Thyroid gland (tissue), 4 donors: Measurements from ENCODE around the gene KLHL17. TPM values are rescaled to one million over a fixed set of nuclear protein-coding genes. Genes with fewer than 3 reads are reported as not detected.

Experiments used
- DNase-seq, 2 donors: peaks; one replicate each; pipeline ENCODE4 v3.0.0-alpha.2; 2019
- H3K27ac ChIP-seq, 3 donors: fragments of 200-600 bp; sonication (generic); 1 replicate in 2 of 3; 2 replicates in 1 of 3; pipeline ENCODE4 v1.5.1; 2016 to 2019; ENCODE audit warnings: mild to moderate bottlenecking in 1 of 3, moderate library complexity in 1 of 3
- H3K27me3 ChIP-seq: fragments of 200-600 bp; sonication (generic); one replicate; pipeline ENCODE4 v1.5.1; 2019
- H3K36me3 ChIP-seq, 2 donors: fragments of 200-600 bp; sonication (generic); one replicate each; pipeline ENCODE4 v1.5.1; 2016 to 2019
- H3K4me1 ChIP-seq, 2 donors: fragments of 200-600 bp; sonication (generic); one replicate each; pipeline ENCODE4 v1.5.1; 2017 to 2019
- H3K4me3 ChIP-seq, 3 donors: fragments of 200-600 bp; sonication (generic); replicated peaks in 1 of 3; 1 replicate in 2 of 3; 2 replicates in 1 of 3; pipeline ENCODE4 v1.5.1; 2016; ENCODE audit warnings: mild to moderate bottlenecking in 1 of 3
- H3K9me3 ChIP-seq: fragments of 200-600 bp; sonication (generic); one replicate; pipeline ENCODE4 v1.5.1; 2017
- CTCF ChIP-seq, 6 experiments: fragments of 200-600 bp in 3 of 6; fragments of 450-650 bp in 3 of 6; sonication (generic) in 3 of 6; IDR thresholded peaks; one replicate each; pipeline ENCODE4 v1.5.1; 2016 to 2019; ENCODE audit warnings: antibody characterized with exemption in 6 of 6, mild to moderate bottlenecking in 2 of 6, inconsistent platforms in 1 of 6, moderate library complexity in 1 of 6
- POLR2A ChIP-seq, 2 donors: fragments of 450-650 bp; IDR thresholded peaks; one replicate each; pipeline ENCODE4 v1.6.1; 2017; ENCODE audit warnings: antibody characterized with exemption in 2 of 2, mild to moderate bottlenecking in 2 of 2, moderate library complexity in 1 of 2
- WGBS, 2 donors: methylation state at CpG; one replicate each; pipeline ENCODE4 v1.1.5; 2017; 5-methylcytosine and 5-hydroxymethylcytosine counted together
- intact Hi-C: fragments of 100-400 bp; cut with DNase I; formaldehyde crosslinking; loops from one replicate; pipeline ENCODE4 v1.15.1; 2023
- total RNA-seq, 4 donors: library from RNA; depleted of rRNA; stranded (reverse); fragments of >200 nt; gene quantifications; one replicate each; pipeline ENCODE4 v1.2.3, GENCODE V29; 2016

Gene KLHL17
- total RNA-seq, 4 donors from 2014 or later, result 3.4 to 10.9 (median 10.3) TPM

- Histone ChIP-seq H3K27me3 (no peaks in the 10 kb centered on the region), H3K4me1 (peaks cover 6 to 19% of the 10 kb centered on the region in 2 donors), H3K9me3 (no peaks in the 10 kb centered on the region), H3K27ac (no peak overlapping the region), H3K4me3 (no peak overlapping the region), H3K36me3 (no peaks in the 10 kb centered on the region)
- WGBS, 2 donors, result 32 to 44% methylated on average over 6 to 16 of the region's 31 CpGs
- intact Hi-C loops, result no loop called here
- TF ChIP-seq POLR2A (IDR thresholded peaks at IDR 0.05), result no peak
- no peak for TF ChIP-seq CTCF (IDR thresholded peaks at IDR 0.05)
- no peak for DNase-seq
Observed at GRCh38 chr1:916173-917075, 44.0 kb upstream of the KLHL17 start.

- Histone ChIP-seq H3K9me3 (no peaks in the 10 kb centered on the region), H3K27me3 (no peaks in the 10 kb centered on the region), H3K4me1 (peaks cover 6 to 22% of the 10 kb centered on the region in 2 donors), H3K27ac (no peak overlapping the region), H3K4me3 (no peak overlapping the region), H3K36me3 (no peaks in the 10 kb centered on the region)
- TF ChIP-seq POLR2A (IDR thresholded peaks at IDR 0.05) (no peak), CTCF (IDR thresholded peaks at IDR 0.05) (no peak)
- 54 to 55% methylated on average over 7 of the region's 7 CpGs for WGBS, 2 donors
- no peak for DNase-seq
- intact Hi-C loops, result no loop called here
Observed at GRCh38 chr1:917076-917459, 43.3 kb upstream of the KLHL17 start.

DNA sequence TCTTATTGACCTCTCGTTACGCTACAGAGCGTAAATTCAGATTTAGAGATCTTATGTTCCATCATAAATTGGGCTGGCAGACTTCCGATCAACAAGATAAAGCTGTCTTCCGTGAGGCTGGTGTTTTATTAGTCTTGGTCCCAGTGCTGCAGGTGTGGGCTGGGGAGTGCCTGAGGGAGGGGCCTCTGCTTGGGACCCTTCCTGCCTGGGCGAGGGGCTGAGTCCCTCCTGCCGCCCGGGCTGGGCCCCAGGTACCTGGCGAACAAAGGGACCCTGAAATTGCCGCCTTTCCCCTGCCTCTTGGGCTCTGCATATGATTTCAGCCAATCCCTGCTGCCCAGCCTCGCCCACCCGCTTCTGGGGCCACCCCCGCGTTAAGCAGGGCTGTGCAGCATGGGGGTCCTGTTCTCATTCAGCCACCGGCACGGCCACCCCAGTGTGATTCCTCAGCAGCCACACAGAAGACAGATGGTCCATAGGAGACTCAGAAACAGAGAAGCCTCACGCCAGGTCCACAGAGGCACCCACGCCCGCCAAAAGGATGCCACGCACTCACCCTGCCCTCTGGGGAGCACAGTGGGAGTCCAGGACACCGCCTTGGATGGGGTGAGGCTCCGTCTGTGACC, 42.8 kb upstream of the KLHL17 start:
- intact Hi-C loops, result no loop called here
- Histone ChIP-seq H3K36me3 (no peaks in the 10 kb centered on the region), H3K4me3 (no peak overlapping the region), H3K4me1 (peaks cover 6 to 25% of the 10 kb centered on the region in 2 donors), H3K27me3 (no peaks in the 10 kb centered on the region), H3K9me3 (no peaks in the 10 kb centered on the region), H3K27ac (no peak overlapping the region)
- WGBS, 2 donors, result 69 to 70% methylated on average over 20 to 22 of the region's 22 CpGs
- DNase-seq, result no peak
- TF ChIP-seq POLR2A (IDR thresholded peaks at IDR 0.05) (no peak), CTCF (IDR thresholded peaks at IDR 0.05) (no peak)

GRCh38 chr1:918353-918752, 42.0 kb upstream of the KLHL17 start:
- H3K9me3 ChIP-seq, result no peaks in the 10 kb centered on the region
- peaks cover 9 to 33% of the 10 kb centered on the region in 2 donors for H3K4me1 ChIP-seq
- H3K36me3 ChIP-seq, result no peaks in the 10 kb centered on the region
- H3K27me3 ChIP-seq, result no peaks in the 10 kb centered on the region
- no peak for TF ChIP-seq CTCF (IDR thresholded peaks at IDR 0.05)
- TF ChIP-seq POLR2A (IDR thresholded peaks at IDR 0.05), result no peak
- intact Hi-C loops, result no loop called here
- H3K4me3 ChIP-seq, result no peak overlapping the region
- H3K27ac ChIP-seq, result no peak overlapping the region
- DNase-seq, result no peak
- WGBS, 2 donors, result 80% methylated on average over 4 to 8 of the region's 15 CpGs

DNA sequence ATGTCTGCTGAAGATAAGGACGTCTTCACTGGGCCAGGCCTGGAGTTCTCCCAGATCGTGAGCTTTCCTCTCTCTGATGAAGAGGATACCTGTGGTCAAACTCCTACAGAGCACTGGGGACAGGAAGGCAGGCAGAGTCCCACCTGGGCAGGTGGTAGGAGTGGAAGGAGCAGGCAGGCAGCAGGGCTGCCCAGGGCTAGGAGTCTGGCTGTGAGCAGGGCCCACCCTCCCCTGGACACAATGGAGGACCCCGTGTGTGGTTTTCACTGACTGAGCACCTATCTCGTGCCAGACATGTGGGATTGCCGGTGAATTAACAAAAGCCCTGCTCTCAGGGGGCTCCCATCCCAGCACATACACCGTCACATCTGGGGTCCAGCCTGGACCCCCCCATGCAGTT, 41.5 kb upstream of the KLHL17 start:
- 81 to 82% methylated on average over 4 to 6 of the region's 6 CpGs for WGBS, 2 donors
- no peak overlapping the region for H3K27ac ChIP-seq
- H3K4me3 ChIP-seq, result no peak overlapping the region
- H3K27me3 ChIP-seq, result no peaks in the 10 kb centered on the region
- H3K36me3 ChIP-seq, result no peaks in the 10 kb centered on the region
- DNase-seq, result no peak
- peaks cover 12 to 36% of the 10 kb centered on the region in 2 donors for H3K4me1 ChIP-seq
- intact Hi-C loops, result no loop called here
- H3K9me3 ChIP-seq, result no peaks in the 10 kb centered on the region
- TF ChIP-seq CTCF (IDR thresholded peaks at IDR 0.05) (no peak), POLR2A (IDR thresholded peaks at IDR 0.05) (no peak)
